MM.1S (cell line): ENCODE data around the gene PDCD1.

ENCODE experiments used
- CTCF ChIP-seq: fragments of 300-600 bp; sonication (generic); IDR thresholded peaks from 2 replicates; pipeline ENCODE4 v1.5.1; 2016; ENCODE audit warnings: antibody characterized with exemption, low read length, mixed read lengths
- EZH2 ChIP-seq: fragments of 300-600 bp; sonication (generic); optimal IDR thresholded peaks from 2 replicates; pipeline ENCODE3; 2017; ENCODE audit warnings: low read depth, mild to moderate bottlenecking, antibody characterized with exemption, low read length, mixed read lengths

DNA sequence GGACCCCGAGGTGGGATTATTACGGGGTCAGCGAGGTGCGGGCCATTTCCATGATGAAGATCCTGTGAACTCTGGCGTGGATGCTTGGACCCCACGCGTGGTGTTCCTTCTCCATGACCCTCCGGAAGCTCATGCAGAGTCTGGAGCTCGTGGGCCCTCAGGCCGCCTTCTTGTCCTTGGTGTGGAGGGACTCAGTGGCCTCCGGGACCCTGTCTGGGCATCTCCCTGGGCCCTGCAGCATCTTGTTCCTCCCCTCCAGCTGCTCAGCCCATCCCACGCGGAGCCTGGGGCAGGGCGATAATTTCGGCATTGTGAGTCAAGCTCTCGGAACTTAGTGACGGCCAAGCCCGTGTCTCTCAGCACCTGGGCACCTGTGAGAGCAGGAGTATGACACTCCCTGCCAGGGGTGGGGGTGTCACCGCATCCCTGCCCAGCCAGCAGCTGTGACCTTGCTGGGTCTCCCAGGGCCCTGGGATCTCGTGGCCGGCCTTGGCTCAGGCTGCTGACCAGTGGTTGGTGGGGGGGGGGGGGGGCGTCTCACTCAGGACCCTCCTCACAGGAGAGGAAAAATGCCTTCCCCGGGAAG is 35.5 kb upstream of the PDCD1 start:
- TF ChIP-seq CTCF (no peak), EZH2 (no peak)
